GM23338 (cell line): ENCODE measurements around the gene OAS1. TPM values are rescaled to one million over a fixed set of nuclear protein-coding genes. Genes with fewer than 3 reads are reported as not detected.

Experiments used
- ATAC-seq: fragments of 200-7000 bp; cut with Tn5 transposase; 3 replicates; pipeline ENCODE4 v1.9.1; 2020
- DNase-seq: peaks from one replicate; pipeline ENCODE4 v3.0.0-alpha.2; 2015; ENCODE audit warnings: low spot score
- H2AFZ ChIP-seq: fragments of 200-600 bp; sonication (generic); 2 replicates; pipeline ENCODE4 v1.8.0; 2016; ENCODE audit warnings: antibody characterized with exemption, mild to moderate bottlenecking, moderate library complexity
- H3F3A ChIP-seq: fragments of 200-600 bp; sonication (generic); replicated peaks from 2 replicates; pipeline ENCODE4 v1.8.0; 2017; ENCODE audit warnings: antibody characterized with exemption, mixed run types, low read depth
- H3K27ac ChIP-seq: fragments of 200-600 bp; sonication (generic); 2 replicates; pipeline ENCODE4 v1.6.1; 2016; ENCODE audit warnings: low read depth
- H3K27me3 ChIP-seq: fragments of 200-600 bp; sonication (generic); 2 replicates; pipeline ENCODE4 v1.8.0; 2016; ENCODE audit warnings: mild to moderate bottlenecking, mixed run types, moderate library complexity; ENCODE audit not compliant: insufficient read depth
- H3K36me3 ChIP-seq: fragments of 200-600 bp; sonication (generic); 2 replicates; pipeline ENCODE4 v1.8.0; 2016; ENCODE audit warnings: mild to moderate bottlenecking; ENCODE audit not compliant: insufficient read depth
- H3K4me1 ChIP-seq: fragments of 200-600 bp; sonication (generic); 2 replicates; pipeline ENCODE4 v1.8.0; 2016; ENCODE audit warnings: mild to moderate bottlenecking, moderate library complexity; ENCODE audit not compliant: insufficient read depth
- H3K4me2 ChIP-seq: fragments of 200-600 bp; sonication (generic); 2 replicates; pipeline ENCODE4 v1.7.1; 2017; ENCODE audit warnings: mixed run types
- H3K4me3 ChIP-seq: fragments of 200-600 bp; sonication (generic); 2 replicates; pipeline ENCODE4 v1.6.1; 2016; ENCODE audit warnings: mixed run types
- H3K79me2 ChIP-seq: fragments of 200-600 bp; sonication (generic); replicated peaks from 2 replicates; pipeline ENCODE4 v1.8.0; 2017; ENCODE audit warnings: mild to moderate bottlenecking; ENCODE audit not compliant: insufficient read depth
- H3K9me2 ChIP-seq: fragments of 200-600 bp; sonication (generic); 2 replicates; pipeline ENCODE4 v1.8.0; 2017; ENCODE audit not compliant: insufficient read depth
- H4K20me1 ChIP-seq: fragments of 200-600 bp; sonication (generic); replicated peaks from 2 replicates; pipeline ENCODE4 v1.8.0; 2017; ENCODE audit warnings: mild to moderate bottlenecking; ENCODE audit not compliant: insufficient read depth
- H3K27ac Mint-ChIP-seq: 2 replicates; pipeline ENCODE4 v1.8.0; 2020; ENCODE audit warnings: inconsistent platforms, mild to moderate bottlenecking, moderate library complexity, mixed read lengths
- H3K27me3 Mint-ChIP-seq: 3 replicates; pipeline ENCODE4 v1.8.0; 2022; ENCODE audit warnings: low read depth, mild to moderate bottlenecking, moderate library complexity, mixed read lengths, inconsistent platforms; ENCODE audit not compliant: insufficient read depth, poor library complexity
- H3K36me3 Mint-ChIP-seq: 3 replicates; pipeline ENCODE4 v1.8.0; 2021; ENCODE audit warnings: low read depth, mild to moderate bottlenecking, inconsistent platforms, moderate library complexity, mixed read lengths
- H3K4me1 Mint-ChIP-seq: 3 replicates; pipeline ENCODE4 v1.8.0; 2020; ENCODE audit warnings: mild to moderate bottlenecking, inconsistent platforms, mixed read lengths
- H3K4me3 Mint-ChIP-seq: 3 replicates; pipeline ENCODE4 v1.8.0; 2021; ENCODE audit warnings: moderate library complexity, mild to moderate bottlenecking, inconsistent platforms, mixed read lengths
- H3K9me3 Mint-ChIP-seq: 3 replicates; pipeline ENCODE4 v1.8.0; 2020; ENCODE audit warnings: moderate library complexity, mild to moderate bottlenecking, inconsistent platforms, mixed read lengths
- CREB1 ChIP-seq: fragments of 250-450 bp; sonication (Bioruptor Pico); IDR thresholded peaks from 2 replicates; pipeline ENCODE4 v1.5.0; 2020; ENCODE audit warnings: low read depth, mild to moderate bottlenecking, moderate library complexity
- EZH2phosphoT487 ChIP-seq: fragments of 200-600 bp; sonication (generic); IDR thresholded peaks from one replicate; pipeline ENCODE4 v1.8.1; 2018; ENCODE audit warnings: antibody characterized with exemption; ENCODE audit not compliant: unreplicated experiment
- JUNB ChIP-seq: IDR thresholded peaks from one replicate; pipeline ENCODE4 v1.6.1; 2016; ENCODE audit warnings: antibody characterized with exemption; ENCODE audit not compliant: unreplicated experiment
- POLR2AphosphoS5 ChIP-seq: IDR thresholded peaks from 2 replicates; pipeline ENCODE4 v1.6.1; 2016; ENCODE audit warnings: antibody characterized with exemption, low read depth
- ZNF114 ChIP-seq: fragments of 250-450 bp; sonication (Bioruptor Pico); IDR thresholded peaks from 2 replicates; pipeline ENCODE4 v1.5.0; 2020; ENCODE audit warnings: mild to moderate bottlenecking, moderate library complexity
- ZNF331 ChIP-seq: fragments of 250-450 bp; sonication (Bioruptor Pico); IDR thresholded peaks from 2 replicates; pipeline ENCODE4 v1.5.0; 2020; ENCODE audit warnings: low read depth, mild to moderate bottlenecking, moderate library complexity
- polyA plus RNA-seq: library from polyadenylated mRNA; unstranded; fragments of >200 nt; fragmentation: Nextera tagmentation; extraction: Ambion mirVana; gene quantifications from 2 replicates; pipeline ENCODE4 v1.2.1, GENCODE V29; 2016
- total RNA-seq: library from RNA; depleted of rRNA; stranded (reverse); fragments of >200 nt; shearing (Covaris generic); gene quantifications from 2 replicates; pipeline ENCODE4 v1.2.3, GENCODE V29; 2014
- TF ChIP-seq, protein P1 (sequence below): IDR thresholded peaks from 2 replicates; pipeline ENCODE4 v1.6.1; 2016; ENCODE audit warnings: antibody characterized with exemption
- TF ChIP-seq, protein P2 (sequence below), 2 experiments: fragments of 200-600 bp in 1 of 2; sonication (generic) in 1 of 2; conservative IDR thresholded peaks; 2 replicates each; pipeline versions ENCODE4 v1.5.1 to v1.6.1; 2016 to 2017; ENCODE audit warnings: antibody characterized with exemption in 2 of 2, low read depth in 2 of 2, mild to moderate bottlenecking in 2 of 2, moderate library complexity in 1 of 2
- TF ChIP-seq, protein P3 (sequence below): fragments of 250-450 bp; sonication (Bioruptor Pico); IDR thresholded peaks from 2 replicates; pipeline ENCODE4 v1.5.0; 2020; ENCODE audit warnings: mild to moderate bottlenecking, moderate library complexity

The OAS1 gene
- total and polyA plus RNA-seq, 2 experiments from 2014 or later, result not detected

DNA sequence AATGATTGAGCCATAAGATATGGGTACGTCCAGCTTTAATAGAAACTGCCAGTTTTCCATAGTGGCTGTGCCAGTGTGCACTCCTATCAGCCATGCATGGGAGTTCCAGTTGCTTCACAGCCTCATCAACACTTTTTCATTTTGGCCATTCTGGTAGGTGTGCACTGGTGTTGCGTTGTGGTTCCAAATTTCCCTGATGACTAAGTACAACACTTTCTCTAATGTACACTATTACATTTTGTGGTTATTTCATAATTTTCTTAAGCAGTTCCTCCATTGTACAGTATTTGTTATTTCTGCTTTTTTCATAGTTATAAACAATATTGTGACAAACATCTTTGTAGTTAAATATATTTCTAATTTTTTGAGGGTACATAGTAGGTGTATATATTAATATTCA lies 21.5 kb upstream of the OAS1 start:
- Histone ChIP-seq H3K9me2 (no peaks in the 10 kb centered on the region), H4K20me1 (no peaks in the 10 kb centered on the region), H3K4me1 (no peaks in the 10 kb centered on the region), H3K4me3 (no peak overlapping the region), H2AFZ (no peak overlapping the region), H3K27ac (no peak overlapping the region), H3K79me2 (no peaks in the 10 kb centered on the region), H3K27me3 (no peaks in the 10 kb centered on the region), H3K36me3 (no peaks in the 10 kb centered on the region; the same call in 1 of the 2 replicates), H3F3A (no peaks in the 10 kb centered on the region), H3K4me2 (no peak overlapping the region)
- DNase-seq (no peak), ATAC-seq (no peak)
- Mint-ChIP-seq H3K4me3 (no peak overlapping the region), H3K4me1 (no peaks in the 10 kb centered on the region), H3K27ac (no peak overlapping the region), H3K9me3 (peaks cover 20% of the 10 kb centered on the region), H3K36me3 (peaks cover 5% of the 10 kb centered on the region), H3K27me3 (peaks cover 2% of the 10 kb centered on the region)
- no peak for TF ChIP-seq EZH2phosphoT487
- TF ChIP-seq, protein P1, sequence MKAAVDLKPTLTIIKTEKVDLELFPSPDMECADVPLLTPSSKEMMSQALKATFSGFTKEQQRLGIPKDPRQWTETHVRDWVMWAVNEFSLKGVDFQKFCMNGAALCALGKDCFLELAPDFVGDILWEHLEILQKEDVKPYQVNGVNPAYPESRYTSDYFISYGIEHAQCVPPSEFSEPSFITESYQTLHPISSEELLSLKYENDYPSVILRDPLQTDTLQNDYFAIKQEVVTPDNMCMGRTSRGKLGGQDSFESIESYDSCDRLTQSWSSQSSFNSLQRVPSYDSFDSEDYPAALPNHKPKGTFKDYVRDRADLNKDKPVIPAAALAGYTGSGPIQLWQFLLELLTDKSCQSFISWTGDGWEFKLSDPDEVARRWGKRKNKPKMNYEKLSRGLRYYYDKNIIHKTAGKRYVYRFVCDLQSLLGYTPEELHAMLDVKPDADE, result no peak
- TF ChIP-seq JUNB, result no peak
- no peak for TF ChIP-seq ZNF114 (CRISPR knock-in tag)
- TF ChIP-seq, protein P2, sequence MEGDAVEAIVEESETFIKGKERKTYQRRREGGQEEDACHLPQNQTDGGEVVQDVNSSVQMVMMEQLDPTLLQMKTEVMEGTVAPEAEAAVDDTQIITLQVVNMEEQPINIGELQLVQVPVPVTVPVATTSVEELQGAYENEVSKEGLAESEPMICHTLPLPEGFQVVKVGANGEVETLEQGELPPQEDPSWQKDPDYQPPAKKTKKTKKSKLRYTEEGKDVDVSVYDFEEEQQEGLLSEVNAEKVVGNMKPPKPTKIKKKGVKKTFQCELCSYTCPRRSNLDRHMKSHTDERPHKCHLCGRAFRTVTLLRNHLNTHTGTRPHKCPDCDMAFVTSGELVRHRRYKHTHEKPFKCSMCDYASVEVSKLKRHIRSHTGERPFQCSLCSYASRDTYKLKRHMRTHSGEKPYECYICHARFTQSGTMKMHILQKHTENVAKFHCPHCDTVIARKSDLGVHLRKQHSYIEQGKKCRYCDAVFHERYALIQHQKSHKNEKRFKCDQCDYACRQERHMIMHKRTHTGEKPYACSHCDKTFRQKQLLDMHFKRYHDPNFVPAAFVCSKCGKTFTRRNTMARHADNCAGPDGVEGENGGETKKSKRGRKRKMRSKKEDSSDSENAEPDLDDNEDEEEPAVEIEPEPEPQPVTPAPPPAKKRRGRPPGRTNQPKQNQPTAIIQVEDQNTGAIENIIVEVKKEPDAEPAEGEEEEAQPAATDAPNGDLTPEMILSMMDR (conservative IDR thresholded peaks at IDR 0.05; ENCODE audit: low read depth in 2 of 2), result no peak
- no peak for TF ChIP-seq ZNF331 (CRISPR knock-in tag)
- no peak for TF ChIP-seq POLR2AphosphoS5

DNA sequence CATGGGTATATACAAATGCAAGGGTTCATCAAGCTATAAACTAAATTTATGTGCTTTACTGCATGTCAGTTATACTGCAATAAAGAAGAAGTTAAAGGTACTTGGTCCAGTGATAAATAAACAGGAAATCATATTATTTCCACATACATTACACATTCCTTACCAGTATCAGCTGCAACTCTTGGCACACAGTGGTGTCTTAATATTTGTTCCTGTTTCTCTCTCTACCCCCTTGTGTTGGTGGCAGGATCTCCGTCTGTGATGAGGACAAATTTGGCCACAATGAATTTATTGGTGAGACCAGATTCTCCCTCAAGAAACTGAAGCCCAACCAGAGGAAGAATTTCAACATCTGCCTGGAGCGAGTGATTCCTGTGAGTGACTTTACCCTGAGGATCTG lies 19.2 kb upstream of the OAS1 start:
- no peaks in the 10 kb centered on the region for H4K20me1 ChIP-seq
- H3K27ac Mint-ChIP-seq, result no peak overlapping the region
- DNase-seq (no peak), ATAC-seq (no peak)
- no peaks in the 10 kb centered on the region for H3K27me3 ChIP-seq
- no peaks in the 10 kb centered on the region for H3K4me1 Mint-ChIP-seq
- no peak overlapping the region for H2AFZ ChIP-seq
- H3K36me3 ChIP-seq, result no peaks in the 10 kb centered on the region; the same call in 1 of the 2 replicates
- no peaks in the 10 kb centered on the region for H3F3A ChIP-seq
- H3K36me3 Mint-ChIP-seq, result peaks cover 5% of the 10 kb centered on the region
- H3K27me3 Mint-ChIP-seq, result no peaks in the 10 kb centered on the region
- H3K4me1 ChIP-seq, result no peaks in the 10 kb centered on the region
- peaks cover 20% of the 10 kb centered on the region for H3K9me3 Mint-ChIP-seq
- H3K4me3 ChIP-seq, result no peak overlapping the region
- H3K27ac ChIP-seq, result no peak overlapping the region
- H3K4me3 Mint-ChIP-seq, result no peak overlapping the region
- H3K9me2 ChIP-seq, result no peaks in the 10 kb centered on the region
- H3K79me2 ChIP-seq, result no peaks in the 10 kb centered on the region
- no peak overlapping the region for H3K4me2 ChIP-seq
- TF ChIP-seq, protein P3, sequence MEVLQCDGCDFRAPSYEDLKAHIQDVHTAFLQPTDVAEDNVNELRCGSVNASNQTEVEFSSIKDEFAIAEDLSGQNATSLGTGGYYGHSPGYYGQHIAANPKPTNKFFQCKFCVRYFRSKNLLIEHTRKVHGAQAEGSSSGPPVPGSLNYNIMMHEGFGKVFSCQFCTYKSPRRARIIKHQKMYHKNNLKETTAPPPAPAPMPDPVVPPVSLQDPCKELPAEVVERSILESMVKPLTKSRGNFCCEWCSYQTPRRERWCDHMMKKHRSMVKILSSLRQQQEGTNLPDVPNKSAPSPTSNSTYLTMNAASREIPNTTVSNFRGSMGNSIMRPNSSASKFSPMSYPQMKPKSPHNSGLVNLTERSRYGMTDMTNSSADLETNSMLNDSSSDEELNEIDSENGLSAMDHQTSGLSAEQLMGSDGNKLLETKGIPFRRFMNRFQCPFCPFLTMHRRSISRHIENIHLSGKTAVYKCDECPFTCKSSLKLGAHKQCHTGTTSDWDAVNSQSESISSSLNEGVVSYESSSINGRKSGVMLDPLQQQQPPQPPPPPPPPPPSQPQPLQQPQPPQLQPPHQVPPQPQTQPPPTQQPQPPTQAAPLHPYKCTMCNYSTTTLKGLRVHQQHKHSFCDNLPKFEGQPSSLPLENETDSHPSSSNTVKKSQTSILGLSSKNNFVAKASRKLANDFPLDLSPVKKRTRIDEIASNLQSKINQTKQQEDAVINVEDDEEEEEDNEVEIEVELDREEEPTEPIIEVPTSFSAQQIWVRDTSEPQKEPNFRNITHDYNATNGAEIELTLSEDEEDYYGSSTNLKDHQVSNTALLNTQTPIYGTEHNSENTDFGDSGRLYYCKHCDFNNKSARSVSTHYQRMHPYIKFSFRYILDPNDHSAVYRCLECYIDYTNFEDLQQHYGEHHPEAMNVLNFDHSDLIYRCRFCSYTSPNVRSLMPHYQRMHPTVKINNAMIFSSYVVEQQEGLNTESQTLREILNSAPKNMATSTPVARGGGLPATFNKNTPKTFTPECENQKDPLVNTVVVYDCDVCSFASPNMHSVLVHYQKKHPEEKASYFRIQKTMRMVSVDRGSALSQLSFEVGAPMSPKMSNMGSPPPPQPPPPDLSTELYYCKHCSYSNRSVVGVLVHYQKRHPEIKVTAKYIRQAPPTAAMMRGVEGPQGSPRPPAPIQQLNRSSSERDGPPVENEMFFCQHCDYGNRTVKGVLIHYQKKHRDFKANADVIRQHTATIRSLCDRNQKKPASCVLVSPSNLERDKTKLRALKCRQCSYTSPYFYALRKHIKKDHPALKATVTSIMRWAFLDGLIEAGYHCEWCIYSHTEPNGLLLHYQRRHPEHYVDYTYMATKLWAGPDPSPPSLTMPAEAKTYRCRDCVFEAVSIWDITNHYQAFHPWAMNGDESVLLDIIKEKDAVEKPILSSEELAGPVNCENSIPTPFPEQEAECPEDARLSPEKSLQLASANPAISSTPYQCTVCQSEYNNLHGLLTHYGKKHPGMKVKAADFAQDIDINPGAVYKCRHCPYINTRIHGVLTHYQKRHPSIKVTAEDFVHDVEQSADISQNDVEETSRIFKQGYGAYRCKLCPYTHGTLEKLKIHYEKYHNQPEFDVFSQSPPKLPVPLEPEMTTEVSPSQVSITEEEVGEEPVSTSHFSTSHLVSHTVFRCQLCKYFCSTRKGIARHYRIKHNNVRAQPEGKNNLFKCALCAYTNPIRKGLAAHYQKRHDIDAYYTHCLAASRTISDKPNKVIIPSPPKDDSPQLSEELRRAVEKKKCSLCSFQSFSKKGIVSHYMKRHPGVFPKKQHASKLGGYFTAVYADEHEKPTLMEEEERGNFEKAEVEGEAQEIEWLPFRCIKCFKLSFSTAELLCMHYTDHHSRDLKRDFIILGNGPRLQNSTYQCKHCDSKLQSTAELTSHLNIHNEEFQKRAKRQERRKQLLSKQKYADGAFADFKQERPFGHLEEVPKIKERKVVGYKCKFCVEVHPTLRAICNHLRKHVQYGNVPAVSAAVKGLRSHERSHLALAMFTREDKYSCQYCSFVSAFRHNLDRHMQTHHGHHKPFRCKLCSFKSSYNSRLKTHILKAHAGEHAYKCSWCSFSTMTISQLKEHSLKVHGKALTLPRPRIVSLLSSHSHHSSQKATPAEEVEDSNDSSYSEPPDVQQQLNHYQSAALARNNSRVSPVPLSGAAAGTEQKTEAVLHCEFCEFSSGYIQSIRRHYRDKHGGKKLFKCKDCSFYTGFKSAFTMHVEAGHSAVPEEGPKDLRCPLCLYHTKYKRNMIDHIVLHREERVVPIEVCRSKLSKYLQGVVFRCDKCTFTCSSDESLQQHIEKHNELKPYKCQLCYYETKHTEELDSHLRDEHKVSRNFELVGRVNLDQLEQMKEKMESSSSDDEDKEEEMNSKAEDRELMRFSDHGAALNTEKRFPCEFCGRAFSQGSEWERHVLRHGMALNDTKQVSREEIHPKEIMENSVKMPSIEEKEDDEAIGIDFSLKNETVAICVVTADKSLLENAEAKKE (CRISPR knock-in tag), result no peak
- TF ChIP-seq, protein P2 (conservative IDR thresholded peaks at IDR 0.05; ENCODE audit: low read depth in 2 of 2), result no peak
- no peak for TF ChIP-seq ZNF114 (CRISPR knock-in tag)
- no peak for TF ChIP-seq CREB1 (CRISPR knock-in tag)
- no peak for TF ChIP-seq EZH2phosphoT487
- TF ChIP-seq, protein P1, result no peak
